Measurements from ENCODE around the gene S100A7A. TPM values are rescaled to one million over a fixed set of nuclear protein-coding genes. Genes with fewer than 3 reads are reported as not detected.

Gene S100A7A
- total and polyA plus RNA-seq, 2 donors (not counting 3 experiments of a cell fraction or from before 2014, with no cell fraction given): not detected

DNA sequence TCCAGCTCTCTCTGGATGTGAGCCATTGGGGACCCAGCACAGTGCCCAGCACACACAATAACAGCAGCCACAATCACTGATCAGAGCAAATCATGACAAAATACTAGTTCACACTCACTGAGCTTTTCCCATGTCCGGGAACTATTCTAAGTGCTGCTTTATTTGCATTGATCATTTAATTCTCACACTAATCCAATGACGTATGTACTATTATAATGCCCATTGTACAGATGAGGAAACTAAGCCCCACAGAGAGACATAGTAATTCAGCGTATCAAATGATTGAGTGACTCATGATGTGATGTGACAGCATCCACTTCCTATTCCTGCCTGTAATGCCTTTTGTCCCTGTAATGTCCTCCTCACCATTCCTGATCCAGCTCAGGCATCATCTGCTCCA lies 23.5 kb upstream of the S100A7A start:
- Histone ChIP-seq H3K4me3 (replicated peaks in 1 of 3; ENCODE audit: insufficient read depth in 1 of 3, low read depth in 1 of 3, low read length in 3 of 3) (no peak overlapping the region), H3K9me3 (replicated peaks; ENCODE audit: control insufficient read depth, insufficient read depth, low read length) (no peaks in the 10 kb centered on the region), H3K9ac (replicated peaks; ENCODE audit: extremely low read depth, insufficient read depth, low read length) (no peak overlapping the region), H3K27me3 (ENCODE audit: control insufficient read depth in 2 of 2, insufficient read depth in 2 of 2, low read length in 2 of 2) (no peaks in the 10 kb centered on the region), H3K9me1 (replicated peaks; ENCODE audit: control insufficient read depth, extremely low read depth, insufficient read depth, low read length) (no peaks in the 10 kb centered on the region), H4K20me1 (replicated peaks; ENCODE audit: control insufficient read depth, extremely low read depth, insufficient read depth, low read length) (no peaks in the 10 kb centered on the region), H3K27ac (ENCODE audit: insufficient read depth, low read depth, low read length) (no peak overlapping the region), H3K36me3 (ENCODE audit: control insufficient read depth in 2 of 2, extremely low read depth in 1 of 2, insufficient read depth in 2 of 2, low read length in 2 of 2) (no peaks in the 10 kb centered on the region), H3K4me2 (ENCODE audit: insufficient read depth, low read length) (no peak overlapping the region), H3K4me1 (ENCODE audit: control insufficient read depth, extremely low read depth, insufficient read depth, low read length) (no peaks in the 10 kb centered on the region), H3K79me2 (ENCODE audit: control insufficient read depth, insufficient read depth, low read length) (no peaks in the 10 kb centered on the region), H2AFZ (ENCODE audit: low read depth, low read length) (no peak overlapping the region)
- TF ChIP-seq GATA2 (IDR thresholded peaks at IDR 0.05; ENCODE audit: insufficient read depth, insufficient read length, low read depth, low read length) (no peak), JUN (IDR thresholded peaks at IDR 0.05; ENCODE audit: borderline replicate concordance, insufficient read depth, insufficient read length, low read depth) (no peak), POLR2AphosphoS5 (IDR thresholded peaks at IDR 0.05; ENCODE audit: insufficient read depth, low read depth, low read length) (no peak), POLR2A (IDR thresholded peaks at IDR 0.05; ENCODE audit: low read depth, low read length) (no peak), EZH2 (IDR thresholded peaks at IDR 0.05; ENCODE audit: borderline replicate concordance, low read depth, low read length, severe bottlenecking) (no peak), FOS (IDR thresholded peaks at IDR 0.05; ENCODE audit: borderline replicate concordance, insufficient read depth, low read length) (no peak), MYC (IDR thresholded peaks at IDR 0.05; ENCODE audit: low read depth, low read length) (no peak)
- TF ChIP-seq, protein P1, sequence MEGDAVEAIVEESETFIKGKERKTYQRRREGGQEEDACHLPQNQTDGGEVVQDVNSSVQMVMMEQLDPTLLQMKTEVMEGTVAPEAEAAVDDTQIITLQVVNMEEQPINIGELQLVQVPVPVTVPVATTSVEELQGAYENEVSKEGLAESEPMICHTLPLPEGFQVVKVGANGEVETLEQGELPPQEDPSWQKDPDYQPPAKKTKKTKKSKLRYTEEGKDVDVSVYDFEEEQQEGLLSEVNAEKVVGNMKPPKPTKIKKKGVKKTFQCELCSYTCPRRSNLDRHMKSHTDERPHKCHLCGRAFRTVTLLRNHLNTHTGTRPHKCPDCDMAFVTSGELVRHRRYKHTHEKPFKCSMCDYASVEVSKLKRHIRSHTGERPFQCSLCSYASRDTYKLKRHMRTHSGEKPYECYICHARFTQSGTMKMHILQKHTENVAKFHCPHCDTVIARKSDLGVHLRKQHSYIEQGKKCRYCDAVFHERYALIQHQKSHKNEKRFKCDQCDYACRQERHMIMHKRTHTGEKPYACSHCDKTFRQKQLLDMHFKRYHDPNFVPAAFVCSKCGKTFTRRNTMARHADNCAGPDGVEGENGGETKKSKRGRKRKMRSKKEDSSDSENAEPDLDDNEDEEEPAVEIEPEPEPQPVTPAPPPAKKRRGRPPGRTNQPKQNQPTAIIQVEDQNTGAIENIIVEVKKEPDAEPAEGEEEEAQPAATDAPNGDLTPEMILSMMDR (IDR thresholded peaks at IDR 0.05; ENCODE audit: extremely low read depth in 1 of 2, insufficient read depth in 1 of 2, low read depth in 1 of 2, low read length in 2 of 2): no peak
- TF ChIP-seq, protein P2, sequence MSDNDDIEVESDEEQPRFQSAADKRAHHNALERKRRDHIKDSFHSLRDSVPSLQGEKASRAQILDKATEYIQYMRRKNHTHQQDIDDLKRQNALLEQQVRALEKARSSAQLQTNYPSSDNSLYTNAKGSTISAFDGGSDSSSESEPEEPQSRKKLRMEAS (IDR thresholded peaks at IDR 0.05; ENCODE audit: insufficient read depth, insufficient read length): no peak
- dilution Hi-C loops (cut with MboI; ENCODE audit: extremely low pct_ligation_motif_present, low sequenced_read_pairs) (no loop called here), intact Hi-C loops (cut with micrococcal nuclease) (no loop called here)
- DNase-seq (ENCODE audit: low read depth, low spot score) (no peak), FAIRE-seq (no peak)
- POLR2A ChIA-PET: no interaction called here
- CTCF ChIA-PET: no interaction called here
- BruUV-seq (replicated peaks): no TSS peak

Data from endothelial cell of umbilical vein (primary cell).